ENCODE data around the gene P3H2.

DNA sequence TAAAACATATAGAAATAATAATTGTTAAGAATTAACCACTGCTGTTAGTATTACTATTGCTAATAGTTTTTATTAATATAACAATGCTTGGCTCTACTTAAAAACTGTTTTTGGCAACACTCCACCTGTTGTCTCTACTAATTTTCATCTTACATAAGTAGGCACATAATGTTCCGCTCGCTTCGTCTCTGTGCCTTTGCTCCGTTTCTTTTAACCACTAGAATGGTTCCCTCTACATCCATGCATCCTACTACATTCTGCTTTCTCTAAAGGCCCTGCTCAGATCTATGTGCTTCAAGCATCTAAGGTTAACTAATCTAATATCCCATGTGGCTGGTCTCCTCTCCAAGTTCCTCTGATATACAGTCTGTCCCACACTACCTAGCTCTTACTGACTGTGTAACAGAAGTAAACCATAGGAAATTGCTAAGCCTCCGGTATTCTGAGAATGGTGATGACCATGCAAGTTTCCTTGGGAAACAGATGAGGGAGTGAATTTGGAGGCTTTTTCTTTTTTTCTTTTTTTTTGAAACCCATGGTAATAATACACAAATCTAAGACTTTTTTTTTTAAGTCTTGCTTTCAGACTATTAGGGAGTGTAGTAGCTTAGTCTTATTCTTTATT is 138.3 kb downstream of the P3H2 start:
- TF ChIP-seq, protein P1, sequence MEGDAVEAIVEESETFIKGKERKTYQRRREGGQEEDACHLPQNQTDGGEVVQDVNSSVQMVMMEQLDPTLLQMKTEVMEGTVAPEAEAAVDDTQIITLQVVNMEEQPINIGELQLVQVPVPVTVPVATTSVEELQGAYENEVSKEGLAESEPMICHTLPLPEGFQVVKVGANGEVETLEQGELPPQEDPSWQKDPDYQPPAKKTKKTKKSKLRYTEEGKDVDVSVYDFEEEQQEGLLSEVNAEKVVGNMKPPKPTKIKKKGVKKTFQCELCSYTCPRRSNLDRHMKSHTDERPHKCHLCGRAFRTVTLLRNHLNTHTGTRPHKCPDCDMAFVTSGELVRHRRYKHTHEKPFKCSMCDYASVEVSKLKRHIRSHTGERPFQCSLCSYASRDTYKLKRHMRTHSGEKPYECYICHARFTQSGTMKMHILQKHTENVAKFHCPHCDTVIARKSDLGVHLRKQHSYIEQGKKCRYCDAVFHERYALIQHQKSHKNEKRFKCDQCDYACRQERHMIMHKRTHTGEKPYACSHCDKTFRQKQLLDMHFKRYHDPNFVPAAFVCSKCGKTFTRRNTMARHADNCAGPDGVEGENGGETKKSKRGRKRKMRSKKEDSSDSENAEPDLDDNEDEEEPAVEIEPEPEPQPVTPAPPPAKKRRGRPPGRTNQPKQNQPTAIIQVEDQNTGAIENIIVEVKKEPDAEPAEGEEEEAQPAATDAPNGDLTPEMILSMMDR (IDR thresholded peaks at IDR 0.05), result no peak
- no peak for TF ChIP-seq EP300 (IDR thresholded peaks at IDR 0.05)

Data from stomach (tissue), 4 donors.